Measurements from ENCODE around the gene RNF215.

The RNF215 gene

GRCh38 chr22:30434843-30435242 is 47.6 kb upstream of the RNF215 start:
- Histone ChIP-seq H3K79me2 (ENCODE audit: insufficient read depth, low read length) (no peaks in the 10 kb centered on the region), H3K4me3 (ENCODE audit: low read depth, low read length, poor library complexity, severe bottlenecking) (peak overlapping the region; percentile 56), H3K27me3 (ENCODE audit: insufficient read depth, low read length) (no peaks in the 10 kb centered on the region), H2AFZ (ENCODE audit: low read length) (no peak overlapping the region), H3K4me2 (ENCODE audit: low read length) (peak overlapping the region; percentile 65), H4K20me1 (ENCODE audit: insufficient read depth, low read length) (no peaks in the 10 kb centered on the region), H3K9ac (ENCODE audit: low read length) (no peak overlapping the region), H3K4me1 (ENCODE audit: insufficient read depth, low read length, severe bottlenecking) (peaks cover 15% of the 10 kb centered on the region), H3K27ac (ENCODE audit: low read depth, low read length, poor library complexity, severe bottlenecking) (no peak overlapping the region), H3K36me3 (ENCODE audit: insufficient read depth, low read length) (no peaks in the 10 kb centered on the region; the same call in 1 of the 2 replicates), H3F3A (ENCODE audit: insufficient read depth, low read length) (no peaks in the 10 kb centered on the region), H3K9me2 (ENCODE audit: low read depth, low read length) (no peaks in the 10 kb centered on the region), H3K9me3 (ENCODE audit: low read length) (0 out of 2 replicates have a peak, but pooled peaks cover 2% of the 10 kb centered on the region)
- TF ChIP-seq EZH2 (IDR thresholded peaks at IDR 0.05; ENCODE audit: borderline replicate concordance, low read length) (no peak), CTCF (IDR thresholded peaks at IDR 0.05; ENCODE audit: low read length) (no peak)

GRCh38 chr22:30433773-30434172 is 46.6 kb upstream of the RNF215 start:
- 0 out of 2 replicates have a peak, but pooled peaks cover 2% of the 10 kb centered on the region for H3K9me3 ChIP-seq (ENCODE audit: low read length)
- no peak overlapping the region for H3K4me2 ChIP-seq (ENCODE audit: low read length)
- no peak overlapping the region for H2AFZ ChIP-seq (ENCODE audit: low read length)
- peaks cover 2% of the 10 kb centered on the region for H3K36me3 ChIP-seq (ENCODE audit: insufficient read depth, low read length)
- no peak overlapping the region for H3K9ac ChIP-seq (ENCODE audit: low read length)
- H3K9me2 ChIP-seq (ENCODE audit: low read depth, low read length), result no peaks in the 10 kb centered on the region
- TF ChIP-seq EZH2 (IDR thresholded peaks at IDR 0.05; ENCODE audit: borderline replicate concordance, low read length), result no peak
- no peak overlapping the region for H3K4me3 ChIP-seq (ENCODE audit: low read depth, low read length, poor library complexity, severe bottlenecking)
- H3K27me3 ChIP-seq (ENCODE audit: insufficient read depth, low read length), result no peaks in the 10 kb centered on the region
- H3F3A ChIP-seq (ENCODE audit: insufficient read depth, low read length), result no peaks in the 10 kb centered on the region
- H3K4me1 ChIP-seq (ENCODE audit: insufficient read depth, low read length, severe bottlenecking), result peaks cover 15% of the 10 kb centered on the region
- H3K79me2 ChIP-seq (ENCODE audit: insufficient read depth, low read length), result no peaks in the 10 kb centered on the region
- H3K27ac ChIP-seq (ENCODE audit: low read depth, low read length, poor library complexity, severe bottlenecking), result no peak overlapping the region
- H4K20me1 ChIP-seq (ENCODE audit: insufficient read depth, low read length), result no peaks in the 10 kb centered on the region

- H3K27me3 ChIP-seq (ENCODE audit: insufficient read depth, low read length), result no peaks in the 10 kb centered on the region
- no peak for TF ChIP-seq EZH2 (IDR thresholded peaks at IDR 0.05; ENCODE audit: borderline replicate concordance, low read length)
- TF ChIP-seq CTCF (IDR thresholded peaks at IDR 0.05; ENCODE audit: low read length), result no peak
- H4K20me1 ChIP-seq (ENCODE audit: insufficient read depth, low read length), result no peaks in the 10 kb centered on the region
- 0 out of 2 replicates have a peak, but pooled peaks cover 2% of the 10 kb centered on the region for H3K9me3 ChIP-seq (ENCODE audit: low read length)
- H3F3A ChIP-seq (ENCODE audit: insufficient read depth, low read length), result no peaks in the 10 kb centered on the region
- no peaks in the 10 kb centered on the region for H3K79me2 ChIP-seq (ENCODE audit: insufficient read depth, low read length)
- peaks cover 8% of the 10 kb centered on the region for H3K36me3 ChIP-seq (ENCODE audit: insufficient read depth, low read length)
- H3K27ac ChIP-seq (ENCODE audit: low read depth, low read length, poor library complexity, severe bottlenecking), result no peak overlapping the region
- no peak overlapping the region for H3K4me3 ChIP-seq (ENCODE audit: low read depth, low read length, poor library complexity, severe bottlenecking)
- H3K4me2 ChIP-seq (ENCODE audit: low read length), result no peak overlapping the region
- no peak overlapping the region for H2AFZ ChIP-seq (ENCODE audit: low read length)
- H3K4me1 ChIP-seq (ENCODE audit: insufficient read depth, low read length, severe bottlenecking), result peaks cover 15% of the 10 kb centered on the region
- H3K9me2 ChIP-seq (ENCODE audit: low read depth, low read length), result no peaks in the 10 kb centered on the region
- no peak overlapping the region for H3K9ac ChIP-seq (ENCODE audit: low read length)
Measured at GRCh38 chr22:30433227-30433626, 46.0 kb upstream of the RNF215 start.

GRCh38 chr22:30432520-30432919 is 45.3 kb upstream of the RNF215 start:
- H3K36me3 ChIP-seq (ENCODE audit: insufficient read depth, low read length), result peaks cover 14% of the 10 kb centered on the region
- no peaks in the 10 kb centered on the region for H4K20me1 ChIP-seq (ENCODE audit: insufficient read depth, low read length)
- no peak for TF ChIP-seq EZH2 (IDR thresholded peaks at IDR 0.05; ENCODE audit: borderline replicate concordance, low read length)
- peaks cover 15% of the 10 kb centered on the region for H3K4me1 ChIP-seq (ENCODE audit: insufficient read depth, low read length, severe bottlenecking)
- no peak overlapping the region for H3K4me3 ChIP-seq (ENCODE audit: low read depth, low read length, poor library complexity, severe bottlenecking)
- H3F3A ChIP-seq (ENCODE audit: insufficient read depth, low read length), result no peaks in the 10 kb centered on the region
- H3K9me3 ChIP-seq (ENCODE audit: low read length), result 0 out of 2 replicates have a peak, but pooled peaks cover 2% of the 10 kb centered on the region
- H3K79me2 ChIP-seq (ENCODE audit: insufficient read depth, low read length), result no peaks in the 10 kb centered on the region
- H3K9me2 ChIP-seq (ENCODE audit: low read depth, low read length), result no peaks in the 10 kb centered on the region
- H2AFZ ChIP-seq (ENCODE audit: low read length), result no peak overlapping the region
- H3K27ac ChIP-seq (ENCODE audit: low read depth, low read length, poor library complexity, severe bottlenecking), result no peak overlapping the region
- no peak overlapping the region for H3K9ac ChIP-seq (ENCODE audit: low read length)
- H3K27me3 ChIP-seq (ENCODE audit: insufficient read depth, low read length), result no peaks in the 10 kb centered on the region
- no peak overlapping the region for H3K4me2 ChIP-seq (ENCODE audit: low read length)

All from OCI-LY1 (cell line).